ENCODE results near the gene KRTAP10-1. TPM values are rescaled to one million over a fixed set of nuclear protein-coding genes. Genes with fewer than 3 reads are reported as not detected.
"Not testable (repeated sequence)": the region's sequence is repeated elsewhere in the genome, so short reads cannot be mapped to it uniquely, and the experiment has no call there.

The KRTAP10-1 gene
- total RNA-seq, 2 experiments from 2014 or later = not detected

DNA sequence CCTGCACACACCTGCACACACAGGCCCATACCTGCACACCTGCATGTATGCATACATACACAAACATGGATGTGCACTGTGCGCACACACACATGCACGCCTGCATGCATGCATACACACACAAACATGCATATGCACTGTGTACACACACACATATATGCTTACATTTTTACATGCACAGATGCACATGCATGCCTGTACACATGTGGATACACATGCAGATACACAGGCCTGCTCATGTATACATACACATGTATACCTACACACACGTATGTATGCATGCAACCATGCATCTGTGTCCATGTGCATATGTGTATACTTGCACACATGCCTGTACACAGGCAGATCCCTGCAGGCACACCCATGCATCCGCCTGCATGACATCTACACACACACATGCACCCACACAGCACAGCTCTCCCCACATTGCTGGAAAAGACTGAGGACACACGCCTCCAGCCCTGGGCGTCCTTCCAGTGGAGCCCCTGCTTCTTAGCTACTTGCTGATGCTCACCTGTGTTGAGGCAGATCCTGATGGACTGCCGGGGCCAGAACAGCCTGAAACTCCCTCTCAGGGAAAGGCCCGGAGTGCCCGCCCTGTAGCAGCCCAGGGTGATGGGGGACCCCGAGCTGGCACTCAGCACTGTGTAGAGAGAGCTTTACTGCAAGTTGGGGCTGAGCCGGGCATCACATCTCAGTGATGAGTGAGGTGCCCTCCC is 28.6 kb downstream of the KRTAP10-1 start:
- no peaks in the 10 kb centered on the region for H3K4me1 Mint-ChIP-seq
- H3K27ac Mint-ChIP-seq = no peak overlapping the region
- H3K27me3 Mint-ChIP-seq = no peaks in the 10 kb centered on the region
- no peak overlapping the region for H3K4me3 Mint-ChIP-seq
- no peaks in the 10 kb centered on the region for H3K36me3 Mint-ChIP-seq
- DNase-seq = no peak
- no peaks in the 10 kb centered on the region for H3K9me3 Mint-ChIP-seq

- Mint-ChIP-seq H3K27me3 (no peaks in the 10 kb centered on the region), H3K27ac (no peak overlapping the region), H3K9me3 (no peaks in the 10 kb centered on the region), H3K4me1 (no peaks in the 10 kb centered on the region), H3K4me3 (no peak overlapping the region), H3K36me3 (no peaks in the 10 kb centered on the region)
- DNase-seq = peak; percentile 80
Observed at GRCh38 chr21:44510508-44511218, 29.3 kb downstream of the KRTAP10-1 start.

- Mint-ChIP-seq H3K27me3 (no peaks in the 10 kb centered on the region), H3K4me3 (no peak overlapping the region), H3K9me3 (no peaks in the 10 kb centered on the region), H3K36me3 (no peaks in the 10 kb centered on the region), H3K27ac (no peak overlapping the region), H3K4me1 (no peaks in the 10 kb centered on the region)
- DNase-seq = no peak
Observed at GRCh38 chr21:44510109-44510507, 29.9 kb downstream of the KRTAP10-1 start.

- H3K9me3 Mint-ChIP-seq = no peaks in the 10 kb centered on the region
- H3K27ac Mint-ChIP-seq = no peak overlapping the region
- H3K4me3 Mint-ChIP-seq = no peak overlapping the region
- DNase-seq = no peak
- no peaks in the 10 kb centered on the region for H3K36me3 Mint-ChIP-seq
- H3K27me3 Mint-ChIP-seq = no peaks in the 10 kb centered on the region
- no peaks in the 10 kb centered on the region for H3K4me1 Mint-ChIP-seq
Observed at GRCh38 chr21:44509539-44509938, 30.5 kb downstream of the KRTAP10-1 start.

GRCh38 chr21:44508711-44509445 is 31.1 kb downstream of the KRTAP10-1 start:
- no peaks in the 10 kb centered on the region for H3K9me3 Mint-ChIP-seq

GRCh38 chr21:44508426-44508710 is 31.6 kb downstream of the KRTAP10-1 start:
- H3K27me3 Mint-ChIP-seq = no peaks in the 10 kb centered on the region

More at GRCh38 chr21:44508711-44509445, 31.1 kb downstream of the KRTAP10-1 start:
- peaks cover under 1% of the 10 kb centered on the region for H3K4me1 Mint-ChIP-seq
- DNase-seq = no peak
- H3K36me3 Mint-ChIP-seq = no peaks in the 10 kb centered on the region
- H3K4me3 Mint-ChIP-seq = no peak overlapping the region
- H3K27ac Mint-ChIP-seq = no peak overlapping the region
- H3K27me3 Mint-ChIP-seq = no peaks in the 10 kb centered on the region

DNA sequence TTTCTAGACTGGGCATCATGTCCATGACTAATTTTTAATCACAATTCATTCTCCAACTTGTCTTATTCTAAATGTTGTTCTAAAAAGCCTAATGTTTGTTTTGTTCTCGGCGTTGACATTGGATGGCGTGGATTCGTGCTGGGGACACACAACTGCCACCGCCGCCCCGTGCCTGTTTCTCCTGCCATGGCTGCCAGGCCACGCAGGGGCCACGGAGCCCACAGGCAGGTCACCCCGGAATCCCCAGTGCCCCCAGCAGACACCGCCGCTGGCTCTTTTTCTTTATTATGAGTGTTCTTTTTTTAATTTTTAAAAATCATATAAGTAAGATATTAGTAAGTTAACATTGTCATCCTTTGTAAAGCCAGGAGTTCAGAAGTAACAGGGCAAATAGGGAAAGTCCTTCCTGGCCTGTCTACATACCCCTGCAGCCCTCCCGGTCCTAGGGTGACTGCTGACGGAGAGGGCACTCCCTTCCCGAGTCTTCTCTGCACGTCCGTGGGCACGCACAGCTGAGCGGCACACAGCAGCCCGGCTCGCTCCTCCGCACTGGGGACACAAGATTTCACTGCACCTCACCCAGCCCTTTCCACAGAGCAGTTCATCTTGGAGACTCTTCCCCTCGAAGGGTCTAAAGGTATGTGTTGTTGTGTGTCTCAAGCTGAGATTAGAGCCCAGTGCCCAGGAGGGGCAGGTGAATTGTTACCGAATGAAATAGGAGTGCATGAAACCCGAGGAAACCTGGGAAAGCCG is 32.1 kb downstream of the KRTAP10-1 start:
- no peak for DNase-seq
- Mint-ChIP-seq H3K27ac (no peak overlapping the region), H3K4me1 (peaks cover 2% of the 10 kb centered on the region), H3K36me3 (no peaks in the 10 kb centered on the region), H3K4me3 (no peak overlapping the region), H3K9me3 (no peaks in the 10 kb centered on the region), H3K27me3 (no peaks in the 10 kb centered on the region)

More at GRCh38 chr21:44508426-44508710, 31.6 kb downstream of the KRTAP10-1 start:
- H3K4me3 Mint-ChIP-seq = no peak overlapping the region
- H3K9me3 Mint-ChIP-seq = no peaks in the 10 kb centered on the region
- H3K36me3 Mint-ChIP-seq = no peaks in the 10 kb centered on the region
- no peak overlapping the region for H3K27ac Mint-ChIP-seq
- peaks cover 2% of the 10 kb centered on the region for H3K4me1 Mint-ChIP-seq
- no peak for DNase-seq

- Mint-ChIP-seq H3K9me3 (no peaks in the 10 kb centered on the region), H3K27me3 (no peaks in the 10 kb centered on the region), H3K4me3 (no peak overlapping the region), H3K27ac (no peak overlapping the region), H3K36me3 (no peaks in the 10 kb centered on the region), H3K4me1 (peaks cover 2% of the 10 kb centered on the region)
- no peak for DNase-seq
Observed at GRCh38 chr21:44506279-44507255, 33.4 kb downstream of the KRTAP10-1 start.

DNA sequence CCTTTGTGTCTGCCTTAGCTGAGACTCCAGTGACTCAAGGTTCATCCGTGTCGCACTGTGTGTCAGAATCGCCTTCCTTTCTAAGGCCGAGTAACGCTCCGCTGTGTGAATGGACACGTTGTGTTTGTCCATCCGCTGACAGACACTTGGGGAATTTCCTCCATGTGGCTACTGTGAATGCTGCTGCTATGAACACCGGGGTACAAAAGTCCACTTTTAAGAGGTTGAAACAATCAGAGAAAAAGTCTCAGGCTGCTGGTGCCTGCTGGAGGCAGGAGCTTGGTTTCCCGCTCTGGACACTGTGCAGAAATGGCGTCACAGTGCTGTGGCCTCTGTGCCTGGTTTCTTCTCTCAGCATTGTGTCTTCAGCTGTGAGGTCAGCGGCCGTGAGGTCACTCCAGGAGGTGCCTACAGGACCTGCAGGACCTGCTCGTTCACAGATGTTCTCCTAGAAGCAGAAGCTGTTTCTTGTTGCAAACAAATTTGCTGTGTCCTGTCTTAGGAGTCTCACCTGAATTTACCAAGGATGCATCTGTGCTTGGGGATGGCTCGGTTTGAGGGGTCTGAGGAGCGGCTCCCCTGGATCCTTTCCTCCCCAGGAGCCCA is 34.2 kb downstream of the KRTAP10-1 start:
- Mint-ChIP-seq H3K36me3 (no peaks in the 10 kb centered on the region), H3K4me3 (no peak overlapping the region), H3K4me1 (peaks cover 2% of the 10 kb centered on the region), H3K27me3 (no peaks in the 10 kb centered on the region), H3K27ac (no peak overlapping the region), H3K9me3 (no peaks in the 10 kb centered on the region)
- no peak for DNase-seq

DNA sequence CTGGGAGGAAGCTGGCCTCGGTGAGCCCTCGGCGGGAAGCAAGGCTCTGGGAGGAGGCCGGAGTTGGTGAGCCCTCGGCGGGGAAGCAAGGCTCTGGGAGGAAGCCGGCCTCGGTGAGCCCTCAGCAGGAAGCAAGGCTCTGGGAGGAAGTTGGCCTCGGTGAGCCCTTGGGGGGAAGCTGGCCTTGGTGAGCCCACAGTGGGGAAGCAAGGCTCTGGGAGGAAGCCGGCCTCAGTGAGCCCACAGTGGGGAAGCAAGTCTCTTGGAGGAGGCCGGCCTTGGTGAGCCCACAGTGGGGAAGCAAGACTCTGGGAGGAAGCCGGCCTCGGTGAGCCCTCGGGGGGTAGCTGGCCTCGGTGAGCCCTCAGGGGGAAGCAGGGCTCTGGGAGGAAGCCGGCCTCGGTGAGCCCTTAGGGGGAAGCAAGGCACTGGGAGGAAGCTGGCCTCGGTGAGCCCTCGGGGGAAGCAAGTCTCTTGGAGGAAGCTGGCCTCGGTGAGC is 36.0 kb downstream of the KRTAP10-1 start:
- Mint-ChIP-seq H3K27ac (no peak overlapping the region), H3K36me3 (no peaks in the 10 kb centered on the region), H3K27me3 (no peaks in the 10 kb centered on the region), H3K4me1 (peaks cover 2% of the 10 kb centered on the region), H3K4me3 (no peak overlapping the region), H3K9me3 (no peaks in the 10 kb centered on the region)
- no peak for DNase-seq

GRCh38 chr21:44503006-44503889 is 36.7 kb downstream of the KRTAP10-1 start:
- not testable (repeated sequence) for H3K27me3 Mint-ChIP-seq, H3K4me1 Mint-ChIP-seq, H3K4me3 Mint-ChIP-seq, H3K9me3 Mint-ChIP-seq, H3K27ac Mint-ChIP-seq, DNase-seq, H3K36me3 Mint-ChIP-seq

DNA sequence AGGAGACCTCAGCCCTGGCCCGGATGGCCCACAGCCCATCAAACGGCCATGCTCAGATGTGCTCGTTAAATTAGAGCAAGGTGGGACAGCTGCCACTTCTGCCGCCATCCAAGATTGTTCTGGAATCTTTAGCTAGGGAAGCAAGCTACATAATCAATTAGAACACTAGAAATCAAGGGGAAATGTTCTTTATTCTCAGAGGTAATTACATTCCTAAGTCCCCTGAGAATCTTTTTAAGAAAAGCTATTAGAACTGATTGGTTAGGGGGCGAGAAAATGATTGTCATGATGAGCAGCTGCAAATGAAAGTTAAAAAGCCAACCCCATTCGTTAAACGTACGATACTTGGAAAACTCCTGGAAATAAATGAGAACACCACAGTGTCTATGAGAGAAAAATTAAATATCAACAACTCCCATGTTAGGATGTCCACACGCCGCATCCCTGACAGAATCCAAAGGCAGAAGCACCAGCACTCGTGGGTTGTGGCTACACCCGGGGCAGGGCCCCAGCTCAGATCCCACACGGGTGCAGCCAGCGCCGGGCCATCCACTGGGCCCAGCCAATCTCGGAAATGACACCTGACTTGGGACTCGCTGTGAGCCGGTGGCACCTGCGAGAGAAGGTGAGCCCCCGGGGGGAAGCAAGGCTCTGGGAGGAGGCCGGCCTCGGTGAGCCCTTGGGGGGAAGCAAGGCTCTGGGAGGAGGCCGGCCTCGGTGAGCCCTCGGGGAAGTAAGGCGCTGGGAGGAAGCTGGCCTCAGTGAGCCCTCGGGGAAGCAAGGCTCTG is 37.6 kb downstream of the KRTAP10-1 start:
- no peak for DNase-seq
- Mint-ChIP-seq H3K4me1 (peaks cover 2% of the 10 kb centered on the region), H3K27ac (no peak overlapping the region), H3K9me3 (no peaks in the 10 kb centered on the region), H3K27me3 (no peaks in the 10 kb centered on the region), H3K36me3 (no peaks in the 10 kb centered on the region), H3K4me3 (no peak overlapping the region)

Measured in activated naive CD8-positive, alpha-beta T cell treated with anti-CD3 and anti-CD28 coated beads for 36 hours (primary cell).